Muscle layer of colon (tissue), 2 donors: ENCODE data around the gene POU5F1.
"Not testable (repeated sequence)": the region's sequence is repeated elsewhere in the genome, so short reads cannot be mapped to it uniquely, and the experiment has no call there.

Experiments
- H3K27ac ChIP-seq: one replicate; pipeline ENCODE4 v1.7.0; 2013; ENCODE audit warnings: low read depth, mild to moderate bottlenecking, low read length, moderate library complexity
- H3K27me3 ChIP-seq, 2 donors: one replicate each; pipeline ENCODE4 v1.7.0; 2013; ENCODE audit warnings: low read length in 2 of 2, mild to moderate bottlenecking in 2 of 2; ENCODE audit not compliant: insufficient read depth in 2 of 2, control insufficient read depth in 1 of 2
- H3K36me3 ChIP-seq: one replicate; pipeline ENCODE4 v1.7.0; 2013; ENCODE audit warnings: mild to moderate bottlenecking, low read length; ENCODE audit not compliant: insufficient read depth
- H3K4me1 ChIP-seq: one replicate; pipeline ENCODE4 v1.7.0; 2013; ENCODE audit warnings: mild to moderate bottlenecking, low read length; ENCODE audit not compliant: insufficient read depth
- H3K4me3 ChIP-seq, 2 donors: one replicate each; pipeline ENCODE4 v1.7.0; 2013; ENCODE audit warnings: low read length in 2 of 2, low read depth in 1 of 2, mild to moderate bottlenecking in 1 of 2, moderate library complexity in 1 of 2
- H3K9ac ChIP-seq: one replicate; pipeline ENCODE4 v1.7.0; 2013; ENCODE audit warnings: low read length
- H3K9me3 ChIP-seq: one replicate; pipeline ENCODE4 v1.7.0; 2013; ENCODE audit warnings: mild to moderate bottlenecking, low read length
- donor health status: abdominal sarcoma.
- donor health status: Adenocarcinoma of cecum.

The POU5F1 gene

GRCh38 chr6:31202259-31203166, 32.0 kb upstream of the POU5F1 start:
- no peak overlapping the region for H3K4me3 ChIP-seq
- no peak overlapping the region for H3K9ac ChIP-seq
- peaks cover 12% of the 10 kb centered on the region for H3K4me1 ChIP-seq

GRCh38 chr6:31199105-31199452, 28.6 kb upstream of the POU5F1 start:
- not testable (repeated sequence) for H3K27ac ChIP-seq, H3K9ac ChIP-seq, H3K27me3 ChIP-seq, H3K4me3 ChIP-seq, H3K36me3 ChIP-seq, H3K9me3 ChIP-seq
- peaks cover 14% of the 10 kb centered on the region for H3K4me1 ChIP-seq

More at GRCh38 chr6:31202259-31203166, 32.0 kb upstream of the POU5F1 start:
- Histone ChIP-seq H3K27me3 (no peaks in the 10 kb centered on the region), H3K27ac (peak overlapping the region; percentile 34), H3K36me3 (no peaks in the 10 kb centered on the region), H3K9me3 (no peaks in the 10 kb centered on the region)

- H3K9me3 ChIP-seq: no peaks in the 10 kb centered on the region
- no peaks in the 10 kb centered on the region for H3K36me3 ChIP-seq
- H3K27ac ChIP-seq: peak overlapping the region; percentile 95
- peak overlapping the region; percentile 80 to 93 for H3K4me3 ChIP-seq
- H3K4me1 ChIP-seq: peaks cover 4% of the 10 kb centered on the region
- H3K27me3 ChIP-seq: no peaks in the 10 kb centered on the region
- peak overlapping the region; percentile 80 for H3K9ac ChIP-seq
These were observed 27.2 kb upstream of the POU5F1 start for GRCh38 chr6:31197559-31198305.

GRCh38 chr6:31196251-31197022, 26.0 kb upstream of the POU5F1 start:
- H3K9ac ChIP-seq, H3K36me3 ChIP-seq, H3K27ac ChIP-seq, H3K4me1 ChIP-seq, H3K27me3 ChIP-seq, H3K9me3 ChIP-seq: not testable (repeated sequence)
- H3K4me3 ChIP-seq: peak overlapping the region in 1 of 2 donors; percentile 80

- H3K4me1 ChIP-seq, H3K9ac ChIP-seq, H3K4me3 ChIP-seq, H3K9me3 ChIP-seq, H3K27ac ChIP-seq, H3K36me3 ChIP-seq, H3K27me3 ChIP-seq: not testable (repeated sequence)
These were observed 25.0 kb upstream of the POU5F1 start for GRCh38 chr6:31195308-31195979.

GRCh38 chr6:31194061-31194834, 23.8 kb upstream of the POU5F1 start:
- no peaks in the 10 kb centered on the region for H3K9me3 ChIP-seq
- H3K27ac ChIP-seq: no peak overlapping the region
- peaks cover 3% of the 10 kb centered on the region for H3K4me1 ChIP-seq
- H3K4me3 ChIP-seq: no peak overlapping the region
- no peaks in the 10 kb centered on the region for H3K36me3 ChIP-seq
- H3K9ac ChIP-seq: no peak overlapping the region
- no peaks in the 10 kb centered on the region for H3K27me3 ChIP-seq

GRCh38 chr6:31193206-31193605, 22.7 kb upstream of the POU5F1 start:
- Histone ChIP-seq H3K27ac (no peak overlapping the region), H3K9me3 (no peaks in the 10 kb centered on the region), H3K9ac (no peak overlapping the region), H3K27me3 (no peaks in the 10 kb centered on the region), H3K4me1 (peaks cover 3% of the 10 kb centered on the region), H3K36me3 (no peaks in the 10 kb centered on the region), H3K4me3 (no peak overlapping the region)

- not testable (repeated sequence) for H3K36me3 ChIP-seq, H3K9ac ChIP-seq, H3K9me3 ChIP-seq, H3K27me3 ChIP-seq, H3K4me3 ChIP-seq, H3K4me1 ChIP-seq, H3K27ac ChIP-seq
These were observed 22.1 kb upstream of the POU5F1 start for GRCh38 chr6:31192431-31193105.

GRCh38 chr6:31190488-31190887, 20.0 kb upstream of the POU5F1 start:
- Histone ChIP-seq H3K4me3 (no peak overlapping the region), H3K9me3 (no peaks in the 10 kb centered on the region), H3K27me3 (no peaks in the 10 kb centered on the region), H3K27ac (no peak overlapping the region), H3K4me1 (no peaks in the 10 kb centered on the region), H3K9ac (no peak overlapping the region), H3K36me3 (no peaks in the 10 kb centered on the region)

- not testable (repeated sequence) for H3K27ac ChIP-seq, H3K9me3 ChIP-seq
These were observed 18.7 kb upstream of the POU5F1 start for GRCh38 chr6:31189223-31189622.

More at GRCh38 chr6:31189223-31189622, 18.7 kb upstream of the POU5F1 start:
- not testable (repeated sequence) for H3K4me3 ChIP-seq, H3K36me3 ChIP-seq, H3K27me3 ChIP-seq, H3K9ac ChIP-seq, H3K4me1 ChIP-seq
